IMR-90 (cell line): ENCODE data around the gene TNKS1BP1.

Experiments used
- BHLHE40 ChIP-seq: fragments of 150-350 bp; IDR thresholded peaks from 2 replicates; pipeline ENCODE4 v1.6.1; 2016; ENCODE audit warnings: mild to moderate bottlenecking, low read depth, low read length
- CEBPB ChIP-seq: IDR thresholded peaks from 2 replicates; pipeline ENCODE4 v1.6.1; 2012; ENCODE audit warnings: low read depth, low read length, improper control_type of control experiment
- CHD1 ChIP-seq: IDR thresholded peaks from 2 replicates; pipeline ENCODE4 v1.6.1; 2012; ENCODE audit warnings: low read depth, low read length, improper control_type of control experiment
- CTCF ChIP-seq: conservative IDR thresholded peaks from 2 replicates; pipeline ENCODE4 v1.5.1; 2012; ENCODE audit warnings: mild to moderate bottlenecking, low read depth, low read length, improper control_type of control experiment
- MAFK ChIP-seq: IDR thresholded peaks from 2 replicates; pipeline ENCODE4 v1.6.1; 2012; ENCODE audit warnings: low read depth, low read length, improper control_type of control experiment
- MAZ ChIP-seq: IDR thresholded peaks from 2 replicates; pipeline ENCODE4 v1.6.1; 2012; ENCODE audit warnings: low read depth, mild to moderate bottlenecking, low read length, improper control_type of control experiment, moderate library complexity, borderline replicate concordance
- POLR2A ChIP-seq: IDR thresholded peaks from 2 replicates; pipeline ENCODE4 v1.6.1; 2012; ENCODE audit warnings: mild to moderate bottlenecking, low read depth, low read length
- RAD21 ChIP-seq: IDR thresholded peaks from 2 replicates; pipeline ENCODE4 v1.6.1; 2012; ENCODE audit warnings: low read length, improper control_type of control experiment
- RCOR1 ChIP-seq: IDR thresholded peaks from 2 replicates; pipeline ENCODE4 v1.6.1; 2012; ENCODE audit warnings: mild to moderate bottlenecking, low read length, improper control_type of control experiment; ENCODE audit not compliant: insufficient replicate concordance
- RFX5 ChIP-seq: IDR thresholded peaks from 2 replicates; pipeline ENCODE4 v1.8.0; 2012; ENCODE audit warnings: low read depth, mild to moderate bottlenecking, low read length, moderate library complexity
- SMC3 ChIP-seq: fragments of 150-350 bp; IDR thresholded peaks from 2 replicates; pipeline ENCODE4 v1.6.1; 2016; ENCODE audit warnings: low read depth, mild to moderate bottlenecking, antibody characterized with exemption, low read length, moderate library complexity
- USF2 ChIP-seq: fragments of 150-350 bp; IDR thresholded peaks from 2 replicates; pipeline ENCODE4 v1.6.1; 2017; ENCODE audit warnings: mild to moderate bottlenecking, antibody characterized with exemption, low read length, low read depth
- TF ChIP-seq, protein P1 (sequence below): fragments of 150-350 bp; IDR thresholded peaks from 2 replicates; pipeline ENCODE4 v1.6.1; 2016; ENCODE audit warnings: low read depth, mild to moderate bottlenecking, low read length, moderate library complexity, borderline replicate concordance

- TF ChIP-seq USF2 (no peak), CTCF (no peak), BHLHE40 (no peak), CEBPB (no peak), SMC3 (no peak), RAD21 (no peak), RFX5 (no peak), POLR2A (no peak), MAFK (no peak), MAZ (no peak), CHD1 (no peak), RCOR1 (no peak)
- TF ChIP-seq, protein P1, sequence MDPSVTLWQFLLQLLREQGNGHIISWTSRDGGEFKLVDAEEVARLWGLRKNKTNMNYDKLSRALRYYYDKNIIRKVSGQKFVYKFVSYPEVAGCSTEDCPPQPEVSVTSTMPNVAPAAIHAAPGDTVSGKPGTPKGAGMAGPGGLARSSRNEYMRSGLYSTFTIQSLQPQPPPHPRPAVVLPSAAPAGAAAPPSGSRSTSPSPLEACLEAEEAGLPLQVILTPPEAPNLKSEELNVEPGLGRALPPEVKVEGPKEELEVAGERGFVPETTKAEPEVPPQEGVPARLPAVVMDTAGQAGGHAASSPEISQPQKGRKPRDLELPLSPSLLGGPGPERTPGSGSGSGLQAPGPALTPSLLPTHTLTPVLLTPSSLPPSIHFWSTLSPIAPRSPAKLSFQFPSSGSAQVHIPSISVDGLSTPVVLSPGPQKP: no peak
These were observed 51.2 kb downstream of the TNKS1BP1 start for GRCh38 chr11:57273448-57274058.
